ENCODE results near the gene PPP2R5B. TPM values are rescaled to one million over a fixed set of nuclear protein-coding genes. Genes with fewer than 3 reads are reported as not detected.

PPP2R5B gene
- total and polyA plus RNA-seq, 9 of the 15 experiments (the other 6 are each of a cell fraction or from before 2014, with no cell fraction given) = 0.10 to 7.8 (median 3.3) TPM

DNA sequence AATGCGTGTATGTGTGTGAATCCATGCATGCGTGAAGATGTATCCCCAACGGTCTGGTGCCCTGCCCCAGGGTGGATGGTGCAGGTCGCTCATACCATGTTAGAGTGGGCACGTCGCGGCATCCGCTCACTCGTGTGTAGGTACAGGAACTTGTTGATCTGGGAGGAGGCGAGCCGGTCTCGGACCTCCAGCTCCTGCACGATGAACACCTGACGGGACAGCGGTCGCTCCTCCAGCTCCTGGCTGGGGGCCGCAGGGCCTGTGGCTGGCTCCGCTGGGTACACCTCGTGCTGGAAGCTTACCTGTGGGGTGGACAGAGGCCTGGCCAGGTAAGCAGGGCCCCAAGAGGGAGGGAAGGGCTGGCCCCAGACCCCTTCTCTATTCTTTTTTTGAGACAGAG lies 25.9 kb upstream of the PPP2R5B start:
- FAIRE-seq (no peak), ATAC-seq (no peak), DNase-seq (ENCODE audit: extremely low read depth in 1 of 4, low spot score in 3 of 4) (no peak)
- H3K4me2 ChIP-seq (ENCODE audit: insufficient read depth, low read length) = no peak overlapping the region
- BruUV-seq (replicated peaks) = no TSS peak
- H3K4me1 ChIP-seq (replicated peaks in 1 of 2; ENCODE audit: control insufficient read depth in 2 of 2, insufficient read depth in 2 of 2, low read length in 2 of 2) = peaks cover 3 to 43% of the 10 kb centered on the region in 2 experiments; a peak in 3 of 5 replicates
- no peaks in the 10 kb centered on the region for H3K79me2 ChIP-seq (ENCODE audit: control insufficient read depth, insufficient read depth, low read length)
- TF ChIP-seq SNRNP70 (optimal IDR thresholded peaks at IDR 0.05; ENCODE audit: low read depth, low read length) (no peak), RBFOX2 (IDR thresholded peaks at IDR 0.05; ENCODE audit: low read depth, low read length) (peak; percentile 19; the same call in 1 of the 2 replicates)
- no peak overlapping the region for H2AFZ ChIP-seq (ENCODE audit: low read depth, low read length)
- H3K27me3 ChIP-seq (ENCODE audit: control insufficient read depth in 2 of 2, insufficient read depth in 2 of 2, low read length in 2 of 2) = no peaks in the 10 kb centered on the region
- H4K20me1 ChIP-seq (replicated peaks; ENCODE audit: control insufficient read depth, insufficient read depth, low read length) = no peaks in the 10 kb centered on the region
- intact Hi-C loops (cut with micrococcal nuclease) = no loop called here
- no peaks in the 10 kb centered on the region for H3K9me1 ChIP-seq (ENCODE audit: control insufficient read depth, insufficient read depth, low read length)
- H3K9ac ChIP-seq (ENCODE audit: insufficient read depth in 1 of 2, low read depth in 2 of 2, low read length in 2 of 2) = peak overlapping the region in 1 of 2 experiments; percentile 45; a peak in 1 of 4 replicates
- no peaks in the 10 kb centered on the region for H3K9me3 ChIP-seq (replicated peaks; ENCODE audit: control insufficient read depth, insufficient read depth, low read depth, low read length)
- WGBS (ENCODE audit: insufficient coverage, low coverage, missing lambda C conversion rate) = 86% methylated on average over 13 of the region's 19 CpGs
- H3K4me3 ChIP-seq = no peak overlapping the region
- no peak overlapping the region for H3K27ac ChIP-seq (ENCODE audit: extremely low read depth, low read depth, low read length)
- in situ Hi-C loops (cut with MboI) = no loop called here
- H3K36me3 ChIP-seq (ENCODE audit: control insufficient read depth, insufficient read depth, low read length) = peaks cover 79% of the 10 kb centered on the region; the same call in 2 of the 3 replicates
- ChIA-PET CTCF (ENCODE audit: low intra/inter-chr PET ratio) (no interaction called here), POLR2A (interaction anchor here (1.1 to 1.3 kb wide), 3 partner anchors 17 to 602 kb away, joined by 3 read pairs; no protein-coding TSS in a partner anchor)

DNA sequence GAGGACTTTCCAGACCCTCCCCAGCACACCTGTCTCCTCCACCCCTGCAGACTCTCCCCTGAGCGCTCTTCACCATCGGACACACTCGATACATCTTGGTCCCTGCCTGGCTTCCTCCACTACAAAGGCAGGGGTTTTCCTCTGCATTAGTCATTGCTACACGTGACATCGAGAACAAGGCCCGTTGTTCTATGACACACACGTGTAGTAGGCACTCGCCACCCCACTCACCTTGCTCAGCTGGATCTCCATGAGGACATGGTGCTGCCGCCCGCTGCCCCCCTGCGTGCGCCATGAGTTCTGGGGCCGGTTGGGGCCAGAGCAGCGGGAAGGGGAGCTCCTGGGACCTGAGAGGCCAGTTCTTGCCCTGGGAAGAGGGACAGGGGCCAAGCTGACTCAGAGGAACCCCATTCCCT lies 24.2 kb upstream of the PPP2R5B start:
- no peak for DNase-seq (ENCODE audit: extremely low read depth in 1 of 4, low spot score in 3 of 4)
- no peak for FAIRE-seq
- H3K36me3 ChIP-seq (ENCODE audit: control insufficient read depth, insufficient read depth, low read length) = peaks cover 78% of the 10 kb centered on the region; the same call in 2 of the 3 replicates
- no peaks in the 10 kb centered on the region for H4K20me1 ChIP-seq (replicated peaks; ENCODE audit: control insufficient read depth, insufficient read depth, low read length)
- no peaks in the 10 kb centered on the region for H3K27me3 ChIP-seq (ENCODE audit: control insufficient read depth in 2 of 2, insufficient read depth in 2 of 2, low read length in 2 of 2)
- intact Hi-C loops (cut with micrococcal nuclease) = no loop called here
- H3K4me3 ChIP-seq = no peak overlapping the region
- H3K9me3 ChIP-seq (replicated peaks; ENCODE audit: control insufficient read depth, insufficient read depth, low read depth, low read length) = no peaks in the 10 kb centered on the region
- ChIA-PET POLR2A (interaction anchor here (0.6 to 1.0 kb wide), 3 partner anchors 11 to 52 kb away, joined by 3 to 4 read pairs (median 3); no protein-coding TSS in a partner anchor), CTCF (ENCODE audit: low intra/inter-chr PET ratio) (no interaction called here)
- no TSS peak for BruUV-seq (replicated peaks)
- H3K4me2 ChIP-seq (ENCODE audit: insufficient read depth, low read length) = no peak overlapping the region
- H2AFZ ChIP-seq (ENCODE audit: low read depth, low read length) = no peak overlapping the region
- no peak overlapping the region for H3K27ac ChIP-seq (ENCODE audit: extremely low read depth, low read depth, low read length)
- H3K79me2 ChIP-seq (ENCODE audit: control insufficient read depth, insufficient read depth, low read length) = no peaks in the 10 kb centered on the region
- H3K4me1 ChIP-seq (replicated peaks in 1 of 2; ENCODE audit: control insufficient read depth in 2 of 2, insufficient read depth in 2 of 2, low read length in 2 of 2) = peaks cover 0 to 28% of the 10 kb centered on the region in 2 experiments; a peak in 3 of 5 replicates
- H3K9me1 ChIP-seq (ENCODE audit: control insufficient read depth, insufficient read depth, low read length) = no peaks in the 10 kb centered on the region
- ATAC-seq = no peak
- peak overlapping the region in 1 of 2 experiments; percentile 28; a peak in 1 of 4 replicates for H3K9ac ChIP-seq (ENCODE audit: insufficient read depth in 1 of 2, low read depth in 2 of 2, low read length in 2 of 2)
- WGBS (ENCODE audit: insufficient coverage, low coverage, missing lambda C conversion rate) = 82% methylated on average over 14 of the region's 14 CpGs
- in situ Hi-C loops (cut with MboI) = no loop called here
- TF ChIP-seq EWSR1 (IDR thresholded peaks at IDR 0.05; ENCODE audit: borderline replicate concordance, low read depth, partially characterized antibody) (no peak), ZNF175 (CRISPR knock-in tag; IDR thresholded peaks at IDR 0.05; ENCODE audit: low read depth) (no peak), RBFOX2 (IDR thresholded peaks at IDR 0.05; ENCODE audit: low read depth, low read length) (0 out of 2 replicates have a peak, but pooled peaks have one; percentile 29), SUPT5H (IDR thresholded peaks at IDR 0.05) (0 out of 2 replicates have a peak, but pooled peaks have one; percentile 18), ZKSCAN8 (CRISPR knock-in tag; IDR thresholded peaks at IDR 0.05) (no peak), HDAC6 (IDR thresholded peaks at IDR 0.05; ENCODE audit: low read depth, low read length) (no peak), HLTF (IDR thresholded peaks at IDR 0.05) (no peak), PHF21A (IDR thresholded peaks at IDR 0.05; ENCODE audit: borderline replicate concordance, low read depth) (no peak), ZFP1 (CRISPR knock-in tag; IDR thresholded peaks at IDR 0.05) (no peak), POLR2A (conservative IDR thresholded peaks at IDR 0.05) (no peak), BDP1 (IDR thresholded peaks at IDR 0.05; ENCODE audit: insufficient read depth, insufficient read length) (no peak), SNIP1 (IDR thresholded peaks at IDR 0.05; ENCODE audit: low read depth) (no peak)
- TF ChIP-seq, protein P1, sequence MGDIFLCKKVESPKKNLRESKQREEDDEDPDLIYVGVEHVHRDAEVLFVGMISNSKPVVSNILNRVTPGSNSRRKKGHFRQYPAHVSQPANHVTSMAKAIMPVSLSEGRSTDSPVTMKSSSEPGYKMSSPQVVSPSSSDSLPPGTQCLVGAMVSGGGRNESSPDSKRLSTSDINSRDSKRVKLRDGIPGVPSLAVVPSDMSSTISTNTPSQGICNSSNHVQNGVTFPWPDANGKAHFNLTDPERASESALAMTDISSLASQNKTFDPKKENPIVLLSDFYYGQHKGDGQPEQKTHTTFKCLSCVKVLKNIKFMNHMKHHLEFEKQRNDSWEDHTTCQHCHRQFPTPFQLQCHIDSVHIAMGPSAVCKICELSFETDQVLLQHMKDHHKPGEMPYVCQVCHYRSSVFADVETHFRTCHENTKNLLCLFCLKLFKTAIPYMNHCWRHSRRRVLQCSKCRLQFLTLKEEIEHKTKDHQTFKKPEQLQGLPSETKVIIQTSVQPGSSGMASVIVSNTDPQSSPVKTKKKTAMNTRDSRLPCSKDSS (IDR thresholded peaks at IDR 0.05; ENCODE audit: low read depth, partially characterized antibody) = no peak
- TF ChIP-seq, protein P2, sequence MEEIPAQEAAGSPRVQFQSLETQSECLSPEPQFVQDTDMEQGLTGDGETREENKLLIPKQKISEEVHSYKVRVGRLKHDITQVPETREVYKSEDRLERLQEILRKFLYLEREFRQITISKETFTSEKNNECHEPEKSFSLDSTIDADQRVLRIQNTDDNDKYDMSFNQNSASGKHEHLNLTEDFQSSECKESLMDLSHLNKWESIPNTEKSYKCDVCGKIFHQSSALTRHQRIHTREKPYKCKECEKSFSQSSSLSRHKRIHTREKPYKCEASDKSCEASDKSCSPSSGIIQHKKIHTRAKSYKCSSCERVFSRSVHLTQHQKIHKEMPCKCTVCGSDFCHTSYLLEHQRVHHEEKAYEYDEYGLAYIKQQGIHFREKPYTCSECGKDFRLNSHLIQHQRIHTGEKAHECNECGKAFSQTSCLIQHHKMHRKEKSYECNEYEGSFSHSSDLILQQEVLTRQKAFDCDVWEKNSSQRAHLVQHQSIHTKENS (CRISPR knock-in tag; IDR thresholded peaks at IDR 0.05) = no peak
